ENCODE data around the gene OPA1. TPM values are rescaled to one million over a fixed set of nuclear protein-coding genes. Genes with fewer than 3 reads are reported as not detected.

OPA1 gene
- total and polyA plus RNA-seq, 2 of the 8 experiments (the other 6 are each of a cell fraction or from before 2014, with no cell fraction given), result 20.3 to 109 TPM

- no peak for TF ChIP-seq CHD7 (IDR thresholded peaks at IDR 0.05; ENCODE audit: insufficient replicate concordance, low read length)
- TF ChIP-seq CREB1 (IDR thresholded peaks at IDR 0.05), result no peak
- TF ChIP-seq NRF1 (IDR thresholded peaks at IDR 0.05; ENCODE audit: low read depth, low read length), result no peak
- TF ChIP-seq MAFK (IDR thresholded peaks at IDR 0.05; ENCODE audit: low read depth, low read length), result no peak
- TF ChIP-seq EZH2 (IDR thresholded peaks at IDR 0.05; ENCODE audit: low read depth, low read length, severe bottlenecking), result no peak
- TF ChIP-seq JUND (IDR thresholded peaks at IDR 0.05; ENCODE audit: low read length), result no peak
- no peak for TF ChIP-seq RAD21 (IDR thresholded peaks at IDR 0.05 in 1 of 2, conservative IDR thresholded peaks at IDR 0.05 in 1 of 2; ENCODE audit: low read depth in 2 of 2, low read length in 2 of 2)
- TF ChIP-seq SIRT6 (IDR thresholded peaks at IDR 0.05; ENCODE audit: low read length), result no peak
- no peak for TF ChIP-seq E2F6 (IDR thresholded peaks at IDR 0.05)
These were observed 135.6 kb downstream of the OPA1 start (continued) for GRCh38 chr3:193728429-193729087.

Data from H1 (cell line).